Hepatocyte (in vitro differentiated cells): Measurements from ENCODE around the gene CRB1. TPM values are rescaled to one million over a fixed set of nuclear protein-coding genes. Genes with fewer than 3 reads are reported as not detected.
A peak's percentile ranks its signal among the peaks of the same experiment; 100 is the strongest.

Experiments used
- DNase-seq: peaks from one replicate; pipeline ENCODE4 v3.0.0-alpha.2; 2016; ENCODE audit warnings: low spot score
- H2AFZ ChIP-seq: fragments of 200-600 bp; sonication (generic); 2 replicates; pipeline ENCODE4 v1.6.0; 2016; ENCODE audit warnings: antibody characterized with exemption, mild to moderate bottlenecking
- H3K27ac ChIP-seq: fragments of 200-600 bp; sonication (generic); 2 replicates; pipeline ENCODE4 v1.5.1; 2016; ENCODE audit warnings: mild to moderate bottlenecking
- H3K27me3 ChIP-seq: fragments of 200-600 bp; sonication (generic); 2 replicates; pipeline ENCODE4 v1.6.1; 2016
- H3K36me3 ChIP-seq: fragments of 200-600 bp; sonication (generic); replicated peaks from 2 replicates; pipeline ENCODE4 v1.5.1; 2016; ENCODE audit warnings: low read depth; ENCODE audit not compliant: insufficient read depth
- H3K4me1 ChIP-seq: fragments of 200-600 bp; sonication (generic); 2 replicates; pipeline ENCODE4 v1.5.1; 2016; ENCODE audit warnings: mild to moderate bottlenecking, moderate library complexity; ENCODE audit not compliant: insufficient read depth
- H3K4me2 ChIP-seq: fragments of 200-600 bp; sonication (generic); 2 replicates; pipeline ENCODE4 v1.6.0; 2016
- H3K4me3 ChIP-seq: fragments of 200-600 bp; sonication (generic); 2 replicates; pipeline ENCODE4 v1.5.1; 2016; ENCODE audit warnings: mild to moderate bottlenecking
- H3K79me2 ChIP-seq: fragments of 200-600 bp; sonication (generic); 2 replicates; pipeline ENCODE4 v1.6.0; 2017; ENCODE audit warnings: mild to moderate bottlenecking
- H3K9me2 ChIP-seq: fragments of 200-600 bp; sonication (generic); replicated peaks from 2 replicates; pipeline ENCODE4 v1.6.0; 2017; ENCODE audit warnings: mild to moderate bottlenecking; ENCODE audit not compliant: insufficient read depth
- H3K9me3 ChIP-seq: fragments of 200-600 bp; sonication (generic); 2 replicates; pipeline ENCODE4 v1.5.1; 2016; ENCODE audit warnings: low read depth, mild to moderate bottlenecking
- H4K20me1 ChIP-seq: fragments of 200-600 bp; sonication (generic); 2 replicates; pipeline ENCODE4 v1.6.0; 2016; ENCODE audit warnings: mild to moderate bottlenecking; ENCODE audit not compliant: insufficient read depth, poor library complexity, severe bottlenecking
- CTCF ChIP-seq: fragments of 200-600 bp; sonication (generic); IDR thresholded peaks from 2 replicates; pipeline ENCODE4 v1.5.1; 2016; ENCODE audit warnings: antibody characterized with exemption, mild to moderate bottlenecking; ENCODE audit not compliant: poor library complexity
- EZH2 ChIP-seq: fragments of 200-600 bp; sonication (generic); IDR thresholded peaks from 2 replicates; pipeline ENCODE4 v1.6.1; 2016; ENCODE audit warnings: antibody characterized with exemption, mild to moderate bottlenecking, borderline replicate concordance
- EZH2phosphoT487 ChIP-seq: fragments of 200-600 bp; sonication (generic); IDR thresholded peaks from one replicate; pipeline ENCODE4 v1.6.1; 2018; ENCODE audit warnings: antibody characterized with exemption, mild to moderate bottlenecking, low read depth, moderate library complexity; ENCODE audit not compliant: unreplicated experiment, severe bottlenecking
- WGBS: methylation state at CpG from one replicate; pipeline ENCODE4 v1.1.6; 2016; ENCODE audit warnings: low lambda C conversion rate; ENCODE audit errors: missing lambda C conversion rate; 5-methylcytosine and 5-hydroxymethylcytosine counted together
- polyA plus RNA-seq: library from polyadenylated mRNA; unstranded; fragments of >200 nt; fragmentation: Nextera tagmentation; extraction: Ambion mirVana; gene quantifications from 2 replicates; pipeline ENCODE4 v1.2.1, GENCODE V29; 2016
- total RNA-seq: library from RNA; depleted of rRNA; stranded (reverse); fragments of >200 nt; gene quantifications from 2 replicates; pipeline ENCODE4 v1.2.3, GENCODE V29; 2014

The CRB1 gene
- total and polyA plus RNA-seq, 2 experiments from 2014 or later = 0.30 TPM; not detected in 1

DNA sequence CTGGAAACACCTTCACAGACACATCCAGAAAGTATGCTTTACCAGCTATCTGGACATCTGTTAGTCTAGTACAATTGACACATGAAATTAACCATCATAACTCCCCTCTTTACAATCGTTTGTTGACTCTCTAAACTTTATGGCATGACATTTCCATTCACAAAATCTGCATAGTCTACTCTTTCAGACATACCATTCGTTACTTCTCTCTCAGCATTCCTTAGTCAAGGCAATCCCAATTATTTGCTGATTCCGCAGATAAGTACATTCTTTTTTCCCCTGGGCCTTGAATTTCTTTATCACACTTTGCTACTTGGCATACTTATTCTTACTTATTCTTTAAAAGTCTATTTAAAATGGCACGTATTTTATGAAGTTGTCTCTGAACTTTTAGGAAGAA lies 15.1 kb upstream of the CRB1 start:
- Histone ChIP-seq H4K20me1 (no peaks in the 10 kb centered on the region), H3K9me3 (no peaks in the 10 kb centered on the region), H2AFZ (peak overlapping the region; percentile 33), H3K9me2 (no peaks in the 10 kb centered on the region), H3K27ac (no peak overlapping the region), H3K36me3 (no peaks in the 10 kb centered on the region), H3K4me2 (no peak overlapping the region), H3K27me3 (no peaks in the 10 kb centered on the region), H3K4me3 (no peak overlapping the region), H3K79me2 (no peaks in the 10 kb centered on the region), H3K4me1 (no peaks in the 10 kb centered on the region)
- TF ChIP-seq EZH2 = no peak
- TF ChIP-seq CTCF = no peak
- no peak for TF ChIP-seq EZH2phosphoT487
- 53% methylated on average over 4 of the region's 4 CpGs for WGBS
- DNase-seq = no peak

DNA sequence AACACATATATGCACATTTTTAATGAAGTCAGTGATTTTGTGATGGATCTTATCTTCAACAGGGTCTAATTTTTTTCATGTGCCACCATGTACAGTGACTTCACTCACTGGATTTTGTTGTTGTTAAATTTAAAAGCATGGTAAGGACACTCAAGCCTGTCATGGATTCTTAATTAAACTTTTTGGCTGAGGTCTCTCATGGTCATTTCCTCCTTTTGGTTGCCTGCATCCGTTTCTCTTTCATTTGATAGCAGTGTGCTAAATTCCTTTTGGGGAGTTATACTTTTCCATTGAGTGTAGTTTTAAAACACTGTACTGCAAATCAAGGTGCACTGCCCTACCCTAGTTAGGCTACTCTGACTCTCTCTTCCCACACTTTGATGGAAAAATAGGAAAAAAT lies 13.2 kb upstream of the CRB1 start:
- no peaks in the 10 kb centered on the region for H4K20me1 ChIP-seq
- no peak overlapping the region for H2AFZ ChIP-seq
- H3K79me2 ChIP-seq = no peaks in the 10 kb centered on the region
- no peaks in the 10 kb centered on the region for H3K9me2 ChIP-seq
- TF ChIP-seq EZH2 (no peak), EZH2phosphoT487 (no peak), CTCF (no peak)
- H3K4me1 ChIP-seq = no peaks in the 10 kb centered on the region
- H3K9me3 ChIP-seq = no peaks in the 10 kb centered on the region
- DNase-seq = no peak
- no peak overlapping the region for H3K4me3 ChIP-seq
- H3K4me2 ChIP-seq = no peak overlapping the region
- H3K27ac ChIP-seq = no peak overlapping the region
- H3K27me3 ChIP-seq = no peaks in the 10 kb centered on the region
- no peaks in the 10 kb centered on the region for H3K36me3 ChIP-seq
- WGBS = 70% methylated on average over 1 of the region's 1 CpG

DNA sequence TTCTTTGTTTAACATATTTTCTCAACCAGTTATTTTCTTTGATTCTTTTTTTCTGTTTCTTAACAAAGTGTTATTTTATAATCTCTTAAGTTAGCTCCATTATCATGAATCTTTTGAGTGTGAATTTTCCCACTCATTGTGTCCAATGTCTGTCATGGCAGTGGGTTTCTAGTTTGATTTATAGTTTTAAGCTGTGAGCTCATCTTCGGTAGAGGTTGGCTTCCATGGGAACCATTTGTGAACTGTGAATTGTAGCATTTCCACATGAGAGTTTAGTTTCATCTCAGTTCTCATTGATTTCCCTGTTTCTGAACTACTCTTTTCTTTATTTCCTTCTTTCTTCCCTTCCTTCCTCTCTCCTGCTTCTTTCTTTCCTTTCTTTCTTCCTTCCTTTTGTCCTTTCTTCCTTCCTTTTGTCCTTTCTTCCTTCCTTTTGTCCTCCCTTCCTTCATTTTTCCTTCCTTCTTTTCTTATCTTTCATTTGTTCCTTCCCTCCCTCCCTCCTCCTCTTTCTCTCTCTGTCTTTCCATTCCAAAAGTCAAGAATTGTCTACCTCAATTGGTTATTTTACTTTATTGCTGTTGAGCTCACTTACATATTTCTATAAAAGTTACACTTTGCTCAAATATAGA lies 3.0 kb upstream of the CRB1 start:
- Histone ChIP-seq H3K4me3 (no peak overlapping the region), H3K4me1 (no peaks in the 10 kb centered on the region), H3K36me3 (no peaks in the 10 kb centered on the region), H2AFZ (no peak overlapping the region), H3K27me3 (peaks cover 3% of the 10 kb centered on the region), H4K20me1 (no peaks in the 10 kb centered on the region), H3K9me3 (no peaks in the 10 kb centered on the region), H3K27ac (no peak overlapping the region), H3K4me2 (no peak overlapping the region), H3K79me2 (no peaks in the 10 kb centered on the region), H3K9me2 (peaks cover 3% of the 10 kb centered on the region)
- no peak for DNase-seq
- no peak for TF ChIP-seq CTCF
- no peak for TF ChIP-seq EZH2
- TF ChIP-seq EZH2phosphoT487 = no peak
- 91% methylated on average over 1 of the region's 1 CpG for WGBS

GRCh38 chr1:197269053-197269452 lies 1.0 kb downstream of the CRB1 start:
- H3K4me1 ChIP-seq = no peaks in the 10 kb centered on the region
- TF ChIP-seq EZH2 (no peak), EZH2phosphoT487 (no peak), CTCF (no peak)
- no peak overlapping the region for H3K27ac ChIP-seq
- H3K4me2 ChIP-seq = no peak overlapping the region
- peaks cover 3% of the 10 kb centered on the region for H3K27me3 ChIP-seq
- no peaks in the 10 kb centered on the region for H3K9me2 ChIP-seq
- no peaks in the 10 kb centered on the region for H3K9me3 ChIP-seq
- no peaks in the 10 kb centered on the region for H3K36me3 ChIP-seq
- H2AFZ ChIP-seq = no peak overlapping the region
- no peaks in the 10 kb centered on the region for H3K79me2 ChIP-seq
- H4K20me1 ChIP-seq = no peaks in the 10 kb centered on the region
- 61% methylated on average over 6 of the region's 6 CpGs for WGBS
- no peak overlapping the region for H3K4me3 ChIP-seq
- DNase-seq = no peak
